Lower leg skin (tissue), 3 donors: Measurements from ENCODE around the gene GNG7.

ENCODE experiments used
- POLR2A ChIP-seq, 2 donors: fragments of 450-650 bp; IDR thresholded peaks; one replicate each; pipeline ENCODE4 v1.6.1; 2016 to 2017; ENCODE audit warnings: antibody characterized with exemption in 2 of 2, mild to moderate bottlenecking in 1 of 2, moderate library complexity in 1 of 2
- TF ChIP-seq, protein P1 (sequence below), 3 donors: fragments of 450-650 bp; IDR thresholded peaks; one replicate each; pipeline ENCODE4 v1.5.1; 2016; ENCODE audit warnings: antibody characterized with exemption in 3 of 3, mild to moderate bottlenecking in 3 of 3, moderate library complexity in 2 of 3

DNA sequence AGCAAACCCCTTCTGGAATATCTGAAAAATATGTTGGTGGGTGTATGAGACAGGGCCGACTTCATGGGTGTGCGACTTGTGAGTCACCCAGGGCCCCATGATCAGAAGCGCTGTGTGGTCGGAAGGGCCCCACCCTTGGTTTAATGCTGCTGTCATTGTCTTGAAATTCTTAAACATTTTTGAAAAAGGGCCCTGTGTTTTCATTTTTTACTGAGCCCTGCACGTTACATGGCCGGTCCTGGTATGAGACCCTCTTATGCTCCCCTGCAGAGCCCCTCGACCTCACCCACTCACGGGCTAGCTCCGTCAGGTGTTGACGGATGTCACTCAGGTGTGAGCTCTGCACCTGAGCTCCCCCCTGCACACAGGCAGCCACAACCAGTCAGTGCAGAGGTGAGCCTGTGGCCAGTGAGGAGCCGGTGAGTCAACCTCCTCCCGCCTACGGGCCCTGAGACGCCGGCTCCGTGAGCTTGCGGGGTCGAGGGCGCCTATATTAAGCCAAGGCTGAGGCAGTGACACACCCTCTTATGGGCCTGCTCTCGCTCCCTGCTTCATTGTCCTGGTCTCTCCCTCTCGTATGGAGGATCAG is 198.9 kb downstream of the GNG7 start:
- TF ChIP-seq POLR2A (IDR thresholded peaks at IDR 0.05), result no peak
- TF ChIP-seq, protein P1, sequence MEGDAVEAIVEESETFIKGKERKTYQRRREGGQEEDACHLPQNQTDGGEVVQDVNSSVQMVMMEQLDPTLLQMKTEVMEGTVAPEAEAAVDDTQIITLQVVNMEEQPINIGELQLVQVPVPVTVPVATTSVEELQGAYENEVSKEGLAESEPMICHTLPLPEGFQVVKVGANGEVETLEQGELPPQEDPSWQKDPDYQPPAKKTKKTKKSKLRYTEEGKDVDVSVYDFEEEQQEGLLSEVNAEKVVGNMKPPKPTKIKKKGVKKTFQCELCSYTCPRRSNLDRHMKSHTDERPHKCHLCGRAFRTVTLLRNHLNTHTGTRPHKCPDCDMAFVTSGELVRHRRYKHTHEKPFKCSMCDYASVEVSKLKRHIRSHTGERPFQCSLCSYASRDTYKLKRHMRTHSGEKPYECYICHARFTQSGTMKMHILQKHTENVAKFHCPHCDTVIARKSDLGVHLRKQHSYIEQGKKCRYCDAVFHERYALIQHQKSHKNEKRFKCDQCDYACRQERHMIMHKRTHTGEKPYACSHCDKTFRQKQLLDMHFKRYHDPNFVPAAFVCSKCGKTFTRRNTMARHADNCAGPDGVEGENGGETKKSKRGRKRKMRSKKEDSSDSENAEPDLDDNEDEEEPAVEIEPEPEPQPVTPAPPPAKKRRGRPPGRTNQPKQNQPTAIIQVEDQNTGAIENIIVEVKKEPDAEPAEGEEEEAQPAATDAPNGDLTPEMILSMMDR (IDR thresholded peaks at IDR 0.05), result no peak
